GM12892 (cell line): ENCODE data around the gene LRRC39.
A peak's percentile ranks its signal among the peaks of the same experiment; 100 is the strongest.

Source experiments
- DNase-seq: peaks from one replicate; pipeline ENCODE4 v3.0.0; 2011; ENCODE audit not compliant: insufficient read length
- FAIRE-seq: peaks from 2 replicates; lab custom pipeline; 2011; peaks lifted over from hg19 to GRCh38; lab: Jason Lieb, UNC
- POLR2A ChIP-seq: IDR thresholded peaks from 2 replicates; pipeline ENCODE4 v1.6.1; 2011; ENCODE audit warnings: low read depth, low read length, control low read depth
- POLR2AphosphoS5 ChIP-seq: IDR thresholded peaks from 2 replicates; pipeline ENCODE4 v1.6.1; 2011; ENCODE audit warnings: low read depth, low read length, control low read depth
- TAF1 ChIP-seq: IDR thresholded peaks from 2 replicates; pipeline ENCODE4 v1.6.1; 2011; ENCODE audit warnings: low read depth, mild to moderate bottlenecking, control low read depth, low read length, borderline replicate concordance

The LRRC39 gene

DNA sequence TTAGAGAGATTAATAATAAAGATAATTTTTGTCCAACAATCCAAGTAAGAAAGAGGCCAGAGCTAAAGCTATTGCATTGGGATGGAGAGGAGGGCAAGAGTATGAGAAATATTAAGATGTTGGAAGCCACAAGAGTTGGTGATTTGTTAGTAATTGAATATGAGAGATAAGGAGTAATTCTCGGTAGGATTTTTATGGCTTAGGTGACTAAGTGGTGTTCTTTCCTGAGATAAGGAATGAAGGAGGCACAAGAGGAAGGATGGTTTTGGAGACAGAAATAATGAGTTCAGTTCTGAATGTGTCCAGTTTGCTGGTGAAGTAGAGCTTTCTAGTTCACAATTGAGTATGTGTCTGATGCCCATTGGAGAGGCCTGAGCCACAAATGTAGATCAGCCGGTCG lies 35.7 kb downstream of the LRRC39 start:
- no peak for TF ChIP-seq POLR2AphosphoS5
- no peak for TF ChIP-seq TAF1
- no peak for TF ChIP-seq POLR2A
- DNase-seq: no peak
- no peak for FAIRE-seq

DNA sequence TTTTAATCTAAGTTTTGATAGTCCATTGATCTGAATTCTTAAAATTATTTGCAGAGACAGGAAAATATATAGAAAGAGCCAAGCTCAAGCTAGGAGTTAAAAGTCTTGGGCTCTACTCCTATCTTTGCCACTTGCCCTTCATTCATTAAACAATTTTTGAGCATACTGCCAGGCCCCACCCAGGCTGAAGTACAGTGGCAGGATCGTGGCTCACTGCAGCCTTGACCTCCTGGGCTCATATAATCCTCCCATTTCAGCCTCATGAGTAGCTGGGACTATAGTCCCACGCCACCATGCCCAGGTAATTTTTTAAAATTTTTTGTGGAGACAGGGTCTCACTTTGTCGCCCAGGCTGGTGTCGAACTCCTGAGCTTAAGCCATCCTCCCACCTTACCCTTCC lies 36.9 kb downstream of the LRRC39 start:
- FAIRE-seq (no peak), DNase-seq (no peak)
- TF ChIP-seq TAF1 (no peak), POLR2AphosphoS5 (no peak), POLR2A (no peak)

DNA sequence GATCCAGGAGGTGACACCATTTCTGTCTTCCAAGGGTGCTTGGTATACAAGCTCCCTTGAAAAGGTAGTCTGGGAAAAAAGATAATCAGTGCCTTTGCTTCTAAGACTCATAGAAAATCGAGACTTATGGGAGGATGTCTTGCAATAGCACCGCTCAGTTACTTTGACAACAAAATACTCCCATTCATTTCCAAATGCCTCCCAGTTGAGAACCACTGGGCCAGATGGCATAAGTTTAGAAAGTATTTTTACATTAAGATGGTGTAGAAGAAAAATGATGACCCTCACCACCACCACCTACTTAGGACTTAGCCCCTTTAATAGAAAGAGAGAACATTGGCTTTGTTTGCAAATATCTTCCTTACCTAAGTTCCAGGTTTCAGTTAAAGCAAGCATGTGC lies 40.5 kb downstream of the LRRC39 start:
- no peak for DNase-seq
- no peak for FAIRE-seq
- TF ChIP-seq POLR2AphosphoS5 (no peak), TAF1 (no peak), POLR2A (no peak)

DNA sequence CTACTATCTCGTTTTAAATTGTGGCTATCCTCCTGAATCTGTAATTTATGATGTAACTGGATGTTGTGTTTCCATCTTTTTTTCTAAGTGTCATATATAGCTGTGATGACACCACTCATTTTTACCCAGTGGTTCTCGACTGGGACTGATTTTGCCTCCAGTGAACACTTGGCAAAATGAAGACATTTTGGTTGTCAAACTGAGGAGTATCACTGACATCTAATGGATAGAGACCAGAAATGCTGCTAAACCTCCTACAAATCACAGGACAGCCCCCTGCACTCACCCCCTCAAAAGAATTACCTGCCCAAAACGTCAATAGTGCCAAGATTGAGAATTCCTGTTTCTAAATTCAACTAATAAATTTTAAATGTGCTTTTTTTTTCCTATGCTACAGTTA lies 43.2 kb downstream of the LRRC39 start:
- FAIRE-seq: no peak
- DNase-seq: no peak
- no peak for TF ChIP-seq POLR2AphosphoS5

DNA sequence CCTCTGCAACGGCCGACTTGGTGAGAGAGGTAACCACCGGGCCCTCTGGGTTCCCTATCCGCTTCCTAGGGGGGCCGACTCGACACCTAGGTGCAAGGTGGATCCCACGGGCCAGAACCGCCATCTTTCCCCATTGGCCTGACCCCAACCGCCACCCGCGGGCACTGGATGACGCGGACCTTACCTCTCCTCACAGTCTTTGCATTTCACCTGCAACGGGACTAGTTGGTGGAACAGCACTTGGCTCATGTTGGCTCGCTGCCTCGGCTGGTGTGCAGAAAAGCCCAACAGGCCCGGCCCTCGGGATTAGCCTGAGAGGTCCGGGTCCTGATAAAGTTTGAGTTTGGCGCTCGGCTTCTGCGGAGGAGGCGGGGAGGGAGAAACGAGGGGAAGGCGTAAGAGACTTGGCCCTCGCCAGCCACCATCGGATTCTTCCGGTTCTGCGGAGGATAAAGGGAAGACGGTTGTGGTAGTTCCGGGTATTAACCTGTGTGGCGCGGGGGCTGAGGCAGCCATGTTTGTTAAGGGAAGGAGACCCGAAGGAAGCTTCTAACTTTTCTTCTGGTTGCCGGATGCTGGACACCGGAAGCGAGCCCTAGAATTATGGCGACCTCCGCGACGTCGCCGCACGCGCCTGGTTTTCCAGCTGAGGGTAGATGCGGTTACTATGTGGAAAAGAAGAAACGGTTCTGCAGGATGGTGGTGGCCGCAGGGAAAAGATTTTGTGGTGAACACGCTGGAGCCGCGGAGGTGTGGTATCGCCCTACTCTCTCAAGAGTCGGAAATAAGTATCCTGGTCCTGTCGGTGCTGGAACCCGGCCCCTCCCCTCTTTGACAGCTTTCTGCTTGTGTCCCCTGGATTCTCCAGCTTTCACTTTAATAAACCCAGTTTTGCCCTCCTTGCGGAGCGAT lies 45.2 kb downstream of the LRRC39 start, which contains the start of the genes SASS6 and TRMT13:
Gene SASS6, minus strand, starts transcription at position 365 of the 912 bp plus-strand sequence. Its CDS starts 116 bp downstream, at position 249.
Gene TRMT13, plus strand, starts transcription at position 598 of the 912 bp plus-strand sequence. Its CDS starts 6 bp downstream, at position 604.
- peak; percentile 62; the same call in 1 of the 2 replicates for TF ChIP-seq POLR2A
- peak; percentile 58; the same call in 1 of the 2 replicates for TF ChIP-seq POLR2AphosphoS5
- TF ChIP-seq TAF1: no peak; the same call in 1 of the 2 replicates
- DNase-seq (peak; percentile 50), FAIRE-seq (peak; percentile 99)

DNA sequence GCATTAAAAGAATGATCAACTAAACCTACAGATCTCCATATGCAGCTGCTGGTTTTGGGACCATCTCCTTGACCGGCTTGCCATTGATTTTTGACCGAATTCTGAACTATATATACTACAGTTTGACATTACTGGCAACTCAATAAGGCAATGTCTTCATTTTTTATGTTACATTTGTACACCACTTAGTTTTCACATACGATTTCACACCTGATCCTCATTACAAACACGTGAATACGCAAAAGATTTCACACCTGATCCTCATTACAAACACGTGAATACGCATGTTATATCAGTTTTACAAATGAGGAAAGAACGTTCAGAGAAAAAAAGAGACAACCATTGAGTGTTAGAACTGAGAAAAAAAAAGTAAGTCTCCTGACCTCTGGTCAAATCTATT lies 46.4 kb downstream of the LRRC39 start:
- DNase-seq (no peak), FAIRE-seq (peak; percentile 56)

DNA sequence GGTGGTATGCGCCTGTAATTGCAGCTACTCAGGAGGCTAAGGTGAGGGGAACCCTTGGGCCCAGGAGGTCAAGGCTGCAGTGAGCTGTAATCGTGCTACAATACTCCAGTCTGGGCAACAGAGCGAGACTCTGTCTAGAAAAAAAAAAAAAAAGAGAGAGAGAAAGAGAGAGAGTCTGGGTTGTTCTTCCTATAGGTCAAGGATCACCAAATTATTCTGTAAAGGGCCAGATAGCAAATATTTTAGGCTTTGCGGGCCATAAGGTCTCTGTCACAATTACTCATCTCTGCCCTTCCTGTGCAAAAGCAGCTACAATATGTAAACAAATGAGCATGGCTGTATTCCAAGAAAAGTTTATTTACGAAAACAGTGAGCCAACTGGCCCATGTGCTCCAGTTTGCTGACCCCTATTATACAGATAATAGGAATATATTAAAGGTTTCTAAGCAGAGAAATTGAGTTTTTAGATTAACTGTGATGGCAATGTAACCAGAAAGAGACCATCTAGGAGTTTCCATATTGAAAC lies 47.4 kb downstream of the LRRC39 start:
- no peak for DNase-seq
- TF ChIP-seq POLR2AphosphoS5 (no peak), POLR2A (no peak), TAF1 (no peak)

More for the DNA sequence above, 46.4 kb downstream of the LRRC39 start:
- TF ChIP-seq POLR2AphosphoS5 (no peak), POLR2A (no peak), TAF1 (no peak)

DNA sequence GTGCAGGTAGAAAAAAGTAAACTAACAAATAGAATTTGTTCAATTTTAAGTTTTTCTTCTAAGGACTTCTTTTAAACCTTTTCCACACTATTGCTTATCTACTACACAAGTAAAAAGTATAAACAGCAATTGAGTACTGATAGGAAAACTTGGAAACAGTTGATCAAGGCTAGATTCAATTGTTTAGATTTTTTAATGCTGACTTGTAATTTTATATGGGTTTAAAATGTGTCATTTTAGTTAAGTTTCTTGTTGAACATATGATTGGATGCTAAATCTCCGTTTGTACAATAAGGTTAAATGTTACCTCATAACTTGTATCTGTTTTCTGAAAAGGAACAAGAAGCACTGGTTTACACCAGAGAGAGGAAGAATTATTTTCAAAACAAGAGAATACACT lies 50.8 kb downstream of the LRRC39 start:
- DNase-seq: no peak
- FAIRE-seq: no peak
- TF ChIP-seq POLR2AphosphoS5 (no peak), TAF1 (no peak), POLR2A (no peak)

More for the DNA sequence above, 47.4 kb downstream of the LRRC39 start:
- no peak for FAIRE-seq

DNA sequence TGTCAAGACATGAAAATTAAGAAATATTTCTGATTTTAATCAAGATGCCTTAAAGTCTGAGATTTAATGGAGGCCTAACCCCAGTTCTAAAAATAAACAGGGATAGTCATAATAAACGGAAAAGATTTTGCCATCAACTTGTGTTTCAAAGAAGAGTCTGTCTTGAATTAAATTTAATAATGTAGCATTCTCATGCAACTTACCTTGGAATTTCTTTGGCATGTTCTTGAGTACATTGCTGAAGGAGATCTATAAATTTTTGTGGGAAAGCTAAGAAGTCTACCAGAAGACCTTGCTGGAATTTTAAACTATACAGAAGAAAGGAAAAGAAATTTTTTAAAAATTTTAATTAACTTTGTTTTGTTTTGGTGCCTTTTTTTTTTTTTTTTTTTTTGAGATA lies 55.9 kb downstream of the LRRC39 start:
- no peak for TF ChIP-seq POLR2AphosphoS5
- TF ChIP-seq POLR2A: no peak
- no peak for TF ChIP-seq TAF1
- DNase-seq (no peak), FAIRE-seq (no peak)

DNA sequence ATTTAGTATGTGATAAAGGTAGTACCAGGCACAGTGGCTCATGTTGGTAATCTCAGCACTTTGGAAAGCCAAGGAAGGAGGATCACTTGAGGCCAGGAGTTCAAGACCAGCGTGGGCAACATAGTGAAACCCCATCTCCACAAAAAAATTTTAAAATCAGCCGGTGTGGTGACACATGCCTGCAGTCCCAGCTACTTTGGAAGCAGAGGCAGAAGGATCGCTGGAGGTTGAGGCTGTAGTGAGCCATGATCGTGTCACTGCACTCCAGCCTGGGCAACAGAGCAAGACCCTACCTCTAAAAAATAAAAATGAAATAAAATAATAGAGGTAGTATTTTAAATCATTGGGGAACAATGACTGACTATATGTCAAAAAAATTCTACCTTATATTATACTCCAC lies 62.5 kb downstream of the LRRC39 start:
- FAIRE-seq: no peak

DNA sequence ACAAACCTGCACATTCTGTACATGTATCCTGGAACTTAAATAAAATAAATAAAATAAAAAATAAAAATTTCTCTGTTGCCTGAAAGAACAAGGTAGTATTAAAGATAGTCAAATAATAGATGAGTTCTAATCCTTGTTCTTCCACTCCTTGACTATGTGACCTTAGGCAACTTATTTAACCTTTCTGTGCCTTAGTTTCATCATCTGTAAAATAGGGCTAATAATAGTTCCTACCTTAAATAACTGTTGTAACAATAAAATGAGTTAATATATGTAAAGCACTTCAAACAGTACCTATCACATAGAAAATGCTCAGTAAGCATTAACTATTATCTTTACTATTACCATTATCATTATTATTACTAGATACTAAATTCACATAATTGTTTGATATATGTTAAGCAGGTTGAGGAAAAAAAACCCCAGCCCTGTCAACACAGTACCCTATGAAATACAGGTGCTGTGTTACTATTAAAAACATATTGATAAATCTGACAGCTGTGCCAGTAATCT lies 68.4 kb downstream of the LRRC39 start:
- TF ChIP-seq POLR2A: no peak
- no peak for TF ChIP-seq TAF1
- TF ChIP-seq POLR2AphosphoS5: no peak
- FAIRE-seq (no peak), DNase-seq (no peak)

More for the DNA sequence above, 62.5 kb downstream of the LRRC39 start:
- DNase-seq: no peak
- TF ChIP-seq POLR2AphosphoS5 (no peak), POLR2A (no peak)

DNA sequence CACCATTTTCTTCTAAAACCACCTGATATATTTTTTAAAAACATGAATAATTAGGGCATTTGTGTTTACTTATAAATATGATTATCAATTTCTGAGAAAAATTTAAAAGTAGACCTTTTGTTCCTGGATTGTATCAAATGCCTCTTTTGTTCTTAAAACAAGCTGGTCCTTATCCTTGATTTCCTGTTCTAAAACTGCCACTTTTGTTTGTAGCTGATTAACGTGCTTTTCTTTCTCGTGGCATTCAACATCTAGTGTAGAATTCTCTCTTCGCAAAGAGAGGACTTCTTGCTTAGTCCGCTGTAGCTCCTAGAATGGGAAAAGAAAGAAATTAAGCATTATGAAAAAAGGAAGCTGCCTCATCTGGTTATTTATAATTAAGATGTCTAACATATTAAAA lies 70.4 kb downstream of the LRRC39 start:
- FAIRE-seq (no peak), DNase-seq (no peak)
- TF ChIP-seq TAF1: no peak
- TF ChIP-seq POLR2AphosphoS5: no peak
- TF ChIP-seq POLR2A: no peak
